Fibroblast of mammary gland (primary cell): Measurements from ENCODE around the gene PDE7B.
A peak's percentile ranks its signal among the peaks of the same experiment; 100 is the strongest.

Experiments used
- DNase-seq: peaks from one replicate; pipeline ENCODE4 v3.0.0-alpha.2; 2010; ENCODE audit warnings: low read depth
- H3K4me3 ChIP-seq: 2 replicates; pipeline ENCODE4 v1.5.1; 2011; ENCODE audit warnings: low read depth, mild to moderate bottlenecking, low read length, moderate library complexity; ENCODE audit not compliant: control insufficient read depth
- TF ChIP-seq, protein P1 (sequence below): conservative IDR thresholded peaks from 2 replicates; pipeline ENCODE4 v1.5.1; 2011; ENCODE audit warnings: low read depth, low read length, inconsistent platforms; ENCODE audit not compliant: control insufficient read depth, insufficient read depth

Gene PDE7B

DNA sequence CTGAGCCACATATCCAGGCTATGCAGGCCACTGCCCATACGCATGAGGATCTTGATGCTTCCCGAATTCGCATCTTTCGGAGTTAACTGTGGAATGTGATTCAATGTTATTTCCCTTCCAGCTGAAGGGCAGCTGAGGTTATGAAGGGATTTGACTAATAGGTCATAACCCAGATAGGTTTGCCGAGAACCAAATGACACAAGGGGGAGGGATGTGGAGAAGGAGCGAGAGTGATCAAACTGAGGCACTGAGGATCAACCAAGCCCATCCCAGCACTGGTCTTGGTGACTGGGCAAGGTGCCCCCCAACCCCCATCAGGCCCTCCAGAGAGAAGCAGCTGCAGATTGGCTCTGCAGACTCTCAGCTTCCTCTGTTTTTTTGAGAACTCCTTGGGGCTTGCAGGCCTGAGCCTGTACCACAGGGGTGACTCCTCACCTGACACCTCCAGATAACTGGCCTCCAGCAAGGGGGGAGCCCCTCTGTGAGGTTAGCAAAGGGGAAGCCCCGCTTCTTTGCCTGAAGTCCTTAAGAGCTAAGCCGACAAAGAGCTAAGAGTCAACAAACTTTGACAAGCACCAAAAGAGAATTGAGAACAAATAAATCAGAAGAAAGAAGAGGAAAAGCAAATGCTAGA lies 185.9 kb downstream of the PDE7B start:
- DNase-seq = peak; percentile 82
- peak overlapping the region; percentile 71 for H3K4me3 ChIP-seq

DNA sequence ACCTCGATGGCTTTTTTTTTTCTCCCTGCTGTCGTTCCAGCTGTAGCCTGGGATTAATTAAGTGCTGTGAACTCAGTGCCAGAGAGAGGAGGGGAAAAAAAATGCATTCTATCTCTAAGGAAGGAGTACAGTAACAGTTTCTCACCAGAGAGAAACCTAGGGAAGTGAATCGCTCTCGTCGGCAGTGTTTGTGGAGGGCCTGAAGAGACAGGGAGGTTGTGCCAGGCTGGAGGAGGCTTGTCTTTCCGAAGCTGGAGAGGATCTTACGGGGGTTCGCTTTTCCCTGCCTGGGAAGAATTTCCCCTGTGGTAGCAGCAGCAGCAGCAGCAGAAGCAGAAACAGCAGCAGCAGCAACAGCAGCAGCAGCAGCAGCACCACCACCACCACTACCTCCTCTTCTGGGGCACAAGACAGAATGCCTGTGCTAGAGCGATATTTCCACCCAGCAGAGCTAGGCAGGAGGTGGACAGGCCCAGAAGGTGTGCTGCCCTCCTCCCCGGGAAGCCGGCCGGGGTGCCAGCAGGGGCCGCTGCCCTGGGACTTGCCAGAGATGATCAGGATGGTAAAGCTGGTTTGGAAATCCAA lies 186.5 kb downstream of the PDE7B start:
- peak; percentile 86 for DNase-seq
- peak overlapping the region; percentile 71 for H3K4me3 ChIP-seq
- TF ChIP-seq, protein P1, sequence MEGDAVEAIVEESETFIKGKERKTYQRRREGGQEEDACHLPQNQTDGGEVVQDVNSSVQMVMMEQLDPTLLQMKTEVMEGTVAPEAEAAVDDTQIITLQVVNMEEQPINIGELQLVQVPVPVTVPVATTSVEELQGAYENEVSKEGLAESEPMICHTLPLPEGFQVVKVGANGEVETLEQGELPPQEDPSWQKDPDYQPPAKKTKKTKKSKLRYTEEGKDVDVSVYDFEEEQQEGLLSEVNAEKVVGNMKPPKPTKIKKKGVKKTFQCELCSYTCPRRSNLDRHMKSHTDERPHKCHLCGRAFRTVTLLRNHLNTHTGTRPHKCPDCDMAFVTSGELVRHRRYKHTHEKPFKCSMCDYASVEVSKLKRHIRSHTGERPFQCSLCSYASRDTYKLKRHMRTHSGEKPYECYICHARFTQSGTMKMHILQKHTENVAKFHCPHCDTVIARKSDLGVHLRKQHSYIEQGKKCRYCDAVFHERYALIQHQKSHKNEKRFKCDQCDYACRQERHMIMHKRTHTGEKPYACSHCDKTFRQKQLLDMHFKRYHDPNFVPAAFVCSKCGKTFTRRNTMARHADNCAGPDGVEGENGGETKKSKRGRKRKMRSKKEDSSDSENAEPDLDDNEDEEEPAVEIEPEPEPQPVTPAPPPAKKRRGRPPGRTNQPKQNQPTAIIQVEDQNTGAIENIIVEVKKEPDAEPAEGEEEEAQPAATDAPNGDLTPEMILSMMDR = peak; percentile 56

More for the DNA sequence above, 185.9 kb downstream of the PDE7B start:
- TF ChIP-seq, protein P1 = no peak

DNA sequence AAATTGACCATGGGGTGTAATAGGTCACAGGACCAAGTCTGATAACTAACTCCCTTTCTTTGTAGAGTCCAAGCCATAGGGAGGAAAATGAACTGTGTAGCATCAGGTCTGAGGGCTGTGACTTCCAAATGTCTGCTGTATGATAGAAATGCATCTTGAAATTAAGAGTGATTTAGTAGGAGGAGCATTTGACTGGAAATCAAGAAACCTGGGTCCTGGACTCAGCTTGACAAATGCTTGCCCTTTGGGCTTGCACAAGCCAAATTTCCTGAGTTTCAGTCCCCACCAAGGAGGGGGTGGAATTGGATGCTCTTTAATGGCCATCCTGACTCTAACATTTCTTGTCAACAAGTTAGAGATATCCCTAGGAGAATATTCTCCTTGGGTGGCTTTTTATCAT lies 187.0 kb downstream of the PDE7B start:
- TF ChIP-seq, protein P1 = no peak
- peak overlapping the region; percentile 71 for H3K4me3 ChIP-seq
- peak; percentile 31 for DNase-seq

DNA sequence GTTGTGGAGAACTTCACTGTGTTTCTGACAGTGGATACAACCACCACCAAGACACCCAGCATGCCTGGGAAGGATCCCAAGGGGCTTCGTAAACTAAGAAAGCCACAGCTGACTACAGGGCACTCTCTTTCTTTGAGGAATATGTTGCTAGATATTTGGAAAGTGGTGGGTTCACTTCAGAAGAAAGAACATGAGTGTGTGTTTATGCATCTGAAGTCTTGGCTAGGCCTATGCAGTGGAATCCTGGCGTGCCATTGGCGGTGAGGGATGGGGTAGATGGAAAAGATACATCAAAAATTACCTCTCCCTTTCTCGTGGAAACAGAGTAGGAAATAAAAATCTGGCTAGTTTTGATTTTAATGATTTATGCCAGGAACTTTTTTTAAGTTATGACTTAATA lies 187.7 kb downstream of the PDE7B start:
- peak overlapping the region; percentile 71 for H3K4me3 ChIP-seq
- peak; percentile 41 for DNase-seq
- TF ChIP-seq, protein P1 = no peak

DNA sequence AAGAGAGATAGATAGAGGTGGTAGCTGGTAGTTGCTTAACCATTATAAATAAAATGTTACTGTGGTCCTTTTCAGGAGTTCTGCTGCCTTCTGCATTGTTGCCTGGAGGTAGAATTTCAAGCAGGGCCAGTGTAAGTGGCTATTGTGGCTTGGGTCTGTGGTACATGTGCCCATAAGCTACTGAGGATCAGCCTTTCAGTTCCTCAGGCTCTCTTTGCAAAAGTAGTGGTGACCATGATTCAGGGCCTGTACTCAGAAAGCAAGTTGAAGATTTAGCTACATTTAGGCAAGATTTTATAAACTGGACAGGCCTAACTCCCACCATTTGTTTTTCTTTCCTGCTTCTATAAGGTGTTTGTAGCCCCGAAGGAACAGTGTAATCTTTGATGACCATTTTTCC lies 199.0 kb downstream of the PDE7B start:
- TF ChIP-seq, protein P1 = no peak
- H3K4me3 ChIP-seq = no peak overlapping the region
- no peak for DNase-seq

DNA sequence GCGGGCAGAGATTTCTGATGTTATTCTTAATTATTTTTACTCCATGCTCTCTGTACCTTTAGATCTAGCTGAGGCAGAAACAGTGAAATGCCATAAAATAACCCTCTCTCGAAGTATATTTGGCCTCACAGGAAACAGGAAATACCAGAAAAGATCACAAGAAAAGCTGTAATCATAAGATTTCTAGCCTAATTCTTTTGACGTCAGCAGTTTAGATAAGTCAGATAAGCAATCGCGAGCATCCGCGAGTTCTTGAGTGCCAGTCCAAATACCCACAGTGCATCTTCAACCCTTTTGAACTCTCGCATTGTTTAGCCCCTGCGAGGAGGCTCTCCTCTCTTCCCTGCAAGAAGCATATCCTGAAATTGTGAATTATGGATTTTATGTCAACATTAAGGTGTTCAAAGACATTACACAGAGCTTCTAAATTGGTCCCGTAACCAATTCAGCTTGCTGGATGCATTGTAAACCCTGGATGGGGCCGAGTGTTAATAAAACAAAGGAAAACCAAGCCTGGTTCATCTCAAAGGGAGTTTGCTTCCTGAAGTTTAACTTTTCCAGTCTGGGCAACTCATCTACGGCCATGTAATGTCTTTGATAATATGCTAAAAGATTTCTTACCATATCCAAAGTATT lies 199.8 kb downstream of the PDE7B start:
- no peak overlapping the region for H3K4me3 ChIP-seq
- DNase-seq = no peak
- TF ChIP-seq, protein P1 = no peak
